PC-9 (cell line): ENCODE data around the gene HCRTR2. TPM values are rescaled to one million over a fixed set of nuclear protein-coding genes. Genes with fewer than 3 reads are reported as not detected.
A peak's percentile ranks its signal among the peaks of the same experiment; 100 is the strongest.

ENCODE experiments used
- BruUV-seq: library from RNA; stranded (reverse); fragments of 400-500 nt; replicated peaks from 2 replicates; lab custom pipeline; 2021; lab: Mats Ljungman, UMichigan
- CTCF ChIA-PET: fragments of 300-600 bp; sonication (Branson Sonifier 250); formaldehyde crosslinking; loops from one replicate; lab custom pipeline; 2022; ENCODE audit warnings: antibody characterized with exemption; lab: Charles Lee
- POLR2A ChIA-PET: fragments of 300-600 bp; sonication (Branson Sonifier 250); formaldehyde crosslinking; loops from one replicate; lab custom pipeline; 2022; ENCODE audit warnings: antibody characterized with exemption; ENCODE audit not compliant: unreplicated experiment; lab: Charles Lee
- DNase-seq, 2 experiments: peaks; one replicate each; pipeline versions ENCODE4 v3.0.0 to v3.0.0-alpha.2; 2015 to 2022; ENCODE audit warnings: mixed read lengths in 1 of 2
- H2AFZ ChIP-seq: fragments of 200-600 bp; sonication (generic); 2 replicates; pipeline ENCODE4 v1.8.1; 2017; ENCODE audit warnings: antibody characterized with exemption
- H3F3A ChIP-seq: fragments of 200-600 bp; sonication (generic); 2 replicates; pipeline ENCODE4 v1.8.1; 2017; ENCODE audit warnings: antibody characterized with exemption, mild to moderate bottlenecking, low read depth; ENCODE audit not compliant: insufficient read depth
- H3K27ac ChIP-seq: fragments of 200-600 bp; sonication (generic); 2 replicates; pipeline ENCODE4 v1.6.1; 2016; ENCODE audit warnings: mixed run types
- H3K27me3 ChIP-seq: fragments of 200-600 bp; sonication (generic); 2 replicates; pipeline ENCODE4 v1.6.1; 2016; ENCODE audit warnings: low read depth, mixed run types; ENCODE audit not compliant: insufficient read depth
- H3K36me3 ChIP-seq: fragments of 200-600 bp; sonication (generic); 2 replicates; pipeline ENCODE4 v1.6.1; 2016; ENCODE audit warnings: low read depth, mixed run types
- H3K4me1 ChIP-seq: fragments of 200-600 bp; sonication (generic); replicated peaks from 2 replicates; pipeline ENCODE4 v1.6.1; 2016; ENCODE audit warnings: mixed run types; ENCODE audit not compliant: insufficient read depth
- H3K4me2 ChIP-seq: fragments of 200-600 bp; sonication (generic); 2 replicates; pipeline ENCODE4 v1.6.1; 2017; ENCODE audit warnings: mixed run types
- H3K4me3 ChIP-seq: fragments of 200-600 bp; sonication (generic); 2 replicates; pipeline ENCODE4 v1.6.1; 2016; ENCODE audit warnings: mixed run types
- H3K79me2 ChIP-seq: fragments of 200-600 bp; sonication (generic); 2 replicates; pipeline ENCODE4 v1.6.1; 2017; ENCODE audit warnings: low read depth, mixed run types
- H3K9me2 ChIP-seq: fragments of 200-600 bp; sonication (generic); 2 replicates; pipeline ENCODE4 v1.8.1; 2017; ENCODE audit warnings: mild to moderate bottlenecking; ENCODE audit not compliant: insufficient read depth
- H3K9me3 ChIP-seq: fragments of 200-600 bp; sonication (generic); 2 replicates; pipeline ENCODE4 v1.8.1; 2016; ENCODE audit warnings: low read depth; ENCODE audit not compliant: insufficient read depth
- H4K20me1 ChIP-seq: fragments of 200-600 bp; sonication (generic); 2 replicates; pipeline ENCODE4 v1.8.1; 2017; ENCODE audit not compliant: insufficient read depth
- EZH2 ChIP-seq: fragments of 200-600 bp; sonication (generic); IDR thresholded peaks from 2 replicates; pipeline ENCODE4 v1.8.0; 2017; ENCODE audit warnings: antibody characterized with exemption, low read depth
- intact Hi-C: fragments of 100-400 bp; cut with micrococcal nuclease; formaldehyde crosslinking; loops from one replicate; pipeline ENCODE4 v1.10.0; 2022; ENCODE audit not compliant: unreplicated experiment
- total RNA-seq: library from RNA; stranded (reverse); gene quantifications from 2 replicates; pipeline ENCODE4 v1.2.3, GENCODE V29; 2021
- TF ChIP-seq, protein P1 (sequence below): fragments of 200-600 bp; sonication (generic); conservative IDR thresholded peaks from 2 replicates; pipeline ENCODE4 v1.6.1; 2017; ENCODE audit warnings: mixed run types, antibody characterized with exemption, mild to moderate bottlenecking, moderate library complexity

HCRTR2 gene
- total RNA-seq, 1 experiment from 2014 or later, result not detected

DNA sequence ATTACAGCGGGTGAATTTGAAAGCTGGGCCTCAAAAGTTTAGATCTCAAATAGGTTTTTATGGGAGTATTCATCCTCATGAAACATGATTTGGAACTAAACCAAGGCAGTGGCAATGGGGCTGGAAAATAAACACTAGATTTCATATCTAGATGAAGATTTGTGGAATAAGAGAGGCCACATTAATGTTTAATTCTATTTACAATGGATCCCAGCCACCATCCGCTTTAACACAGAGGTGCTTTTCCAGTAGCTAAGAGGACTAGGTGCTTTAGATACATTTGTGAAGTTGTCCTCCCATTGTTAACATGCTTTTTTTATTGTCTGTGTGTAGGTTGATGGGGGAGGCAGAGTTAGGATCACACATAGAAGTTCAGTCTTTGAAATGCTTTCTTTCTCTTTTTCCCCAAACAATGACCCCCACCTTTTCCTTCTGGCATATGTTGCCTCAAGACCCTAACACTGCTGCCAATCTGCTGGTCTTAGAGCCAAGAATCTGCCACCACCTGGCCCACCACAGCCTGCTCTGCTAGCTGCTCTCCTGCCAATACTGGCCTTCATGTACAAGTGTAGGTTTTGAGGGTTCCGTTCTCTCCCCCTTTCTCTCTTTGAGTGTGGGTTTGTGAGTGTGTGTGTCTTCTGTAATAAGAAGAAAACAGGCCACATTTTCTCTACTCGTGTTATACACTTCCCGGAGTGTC is 125.1 kb downstream of the HCRTR2 start:
- Histone ChIP-seq H3K4me3 (no peak overlapping the region), H3K9me3 (no peaks in the 10 kb centered on the region), H3F3A (no peaks in the 10 kb centered on the region), H4K20me1 (no peaks in the 10 kb centered on the region), H3K36me3 (no peaks in the 10 kb centered on the region), H3K27ac (no peak overlapping the region), H3K9me2 (no peaks in the 10 kb centered on the region), H3K27me3 (no peaks in the 10 kb centered on the region), H3K79me2 (no peaks in the 10 kb centered on the region), H3K4me1 (no peaks in the 10 kb centered on the region), H3K4me2 (no peak overlapping the region), H2AFZ (no peak overlapping the region; the same call in 1 of the 2 replicates)
- intact Hi-C loops, result no loop called here
- no peak for TF ChIP-seq EZH2
- TF ChIP-seq, protein P1, sequence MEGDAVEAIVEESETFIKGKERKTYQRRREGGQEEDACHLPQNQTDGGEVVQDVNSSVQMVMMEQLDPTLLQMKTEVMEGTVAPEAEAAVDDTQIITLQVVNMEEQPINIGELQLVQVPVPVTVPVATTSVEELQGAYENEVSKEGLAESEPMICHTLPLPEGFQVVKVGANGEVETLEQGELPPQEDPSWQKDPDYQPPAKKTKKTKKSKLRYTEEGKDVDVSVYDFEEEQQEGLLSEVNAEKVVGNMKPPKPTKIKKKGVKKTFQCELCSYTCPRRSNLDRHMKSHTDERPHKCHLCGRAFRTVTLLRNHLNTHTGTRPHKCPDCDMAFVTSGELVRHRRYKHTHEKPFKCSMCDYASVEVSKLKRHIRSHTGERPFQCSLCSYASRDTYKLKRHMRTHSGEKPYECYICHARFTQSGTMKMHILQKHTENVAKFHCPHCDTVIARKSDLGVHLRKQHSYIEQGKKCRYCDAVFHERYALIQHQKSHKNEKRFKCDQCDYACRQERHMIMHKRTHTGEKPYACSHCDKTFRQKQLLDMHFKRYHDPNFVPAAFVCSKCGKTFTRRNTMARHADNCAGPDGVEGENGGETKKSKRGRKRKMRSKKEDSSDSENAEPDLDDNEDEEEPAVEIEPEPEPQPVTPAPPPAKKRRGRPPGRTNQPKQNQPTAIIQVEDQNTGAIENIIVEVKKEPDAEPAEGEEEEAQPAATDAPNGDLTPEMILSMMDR, result no peak
- POLR2A ChIA-PET, result no interaction called here
- CTCF ChIA-PET, result no interaction called here
- BruUV-seq, result no TSS peak
- no peak for DNase-seq

DNA sequence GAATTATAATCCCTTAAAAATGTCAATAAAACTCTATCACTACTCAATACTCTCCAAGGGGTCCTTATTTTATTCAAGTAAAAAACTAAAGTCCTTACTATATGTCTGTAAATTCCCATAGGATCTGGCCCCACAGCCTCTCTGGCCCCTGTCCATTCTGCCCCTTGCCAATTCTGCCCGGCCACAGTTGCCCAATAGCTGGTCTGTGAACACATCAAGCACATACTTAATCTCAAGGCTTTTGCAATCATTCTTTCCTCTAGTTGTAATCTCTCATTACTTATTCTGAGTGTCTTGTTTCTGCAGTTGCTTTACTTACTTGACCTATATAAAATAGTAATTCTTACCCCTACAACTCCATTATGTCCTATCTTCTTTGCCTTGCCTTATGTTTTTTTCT is 130.4 kb downstream of the HCRTR2 start:
- H3K9me2 ChIP-seq, result no peaks in the 10 kb centered on the region; the same call in 1 of the 2 replicates
- intact Hi-C loops, result no loop called here
- ChIA-PET CTCF (no interaction called here), POLR2A (no interaction called here)
- no TSS peak for BruUV-seq
- no peak overlapping the region for H2AFZ ChIP-seq
- no peaks in the 10 kb centered on the region for H3K36me3 ChIP-seq
- H3K79me2 ChIP-seq, result no peaks in the 10 kb centered on the region
- no peaks in the 10 kb centered on the region for H3K27me3 ChIP-seq
- no peaks in the 10 kb centered on the region for H4K20me1 ChIP-seq
- no peak overlapping the region for H3K4me3 ChIP-seq
- H3F3A ChIP-seq, result no peaks in the 10 kb centered on the region
- no peaks in the 10 kb centered on the region for H3K4me1 ChIP-seq
- H3K9me3 ChIP-seq, result no peaks in the 10 kb centered on the region
- no peak for DNase-seq
- no peak for TF ChIP-seq EZH2
- TF ChIP-seq, protein P1, result no peak
- H3K4me2 ChIP-seq, result no peak overlapping the region
- no peak overlapping the region for H3K27ac ChIP-seq

DNA sequence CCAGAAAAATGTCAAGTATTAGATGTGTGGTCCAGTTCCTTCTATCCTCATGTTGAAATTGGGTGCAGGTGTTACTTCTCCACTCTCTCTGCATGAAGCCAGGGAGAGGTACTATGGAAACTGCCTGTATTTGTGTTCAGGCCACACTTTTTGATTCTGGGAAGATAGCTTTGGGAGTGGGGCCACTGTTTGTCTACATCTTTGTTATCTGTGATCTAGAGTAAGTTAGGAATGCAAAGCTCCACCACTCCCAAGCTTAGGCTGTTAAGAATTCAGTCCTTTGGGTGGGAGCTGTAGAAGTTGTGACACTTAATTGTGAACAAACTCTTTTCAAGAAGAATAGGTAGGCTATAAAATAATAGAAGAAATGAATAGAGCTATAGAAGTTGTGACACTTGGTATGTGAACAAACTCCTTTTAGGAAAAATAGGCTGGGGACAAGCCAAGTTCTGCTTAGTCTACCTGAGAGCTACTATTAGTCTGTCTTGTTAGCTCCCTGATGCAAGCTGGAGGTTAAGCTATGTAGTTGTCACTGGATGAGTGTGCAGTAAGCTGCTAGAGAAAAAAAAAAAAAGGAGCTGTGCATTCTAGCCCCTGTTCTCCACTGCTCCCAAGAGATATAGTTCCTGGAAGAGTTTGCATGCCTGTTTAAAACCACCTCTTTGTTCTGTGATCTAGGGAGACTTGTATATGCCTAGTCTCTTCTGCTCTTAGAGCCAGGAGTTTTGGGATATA is 145.8 kb downstream of the HCRTR2 start:
- Histone ChIP-seq H3K36me3 (no peaks in the 10 kb centered on the region), H3K27ac (no peak overlapping the region), H4K20me1 (no peaks in the 10 kb centered on the region), H3K27me3 (no peaks in the 10 kb centered on the region), H3F3A (no peaks in the 10 kb centered on the region), H2AFZ (no peak overlapping the region), H3K9me3 (no peaks in the 10 kb centered on the region), H3K79me2 (no peaks in the 10 kb centered on the region), H3K4me1 (no peaks in the 10 kb centered on the region), H3K9me2 (no peaks in the 10 kb centered on the region), H3K4me2 (no peak overlapping the region), H3K4me3 (no peak overlapping the region)
- BruUV-seq, result no TSS peak
- ChIA-PET POLR2A (interaction anchor here (0.6 to 0.7 kb wide), 4 partner anchors 127 to 1801 kb away, joined by 3 to 5 read pairs (median 4); no protein-coding TSS in a partner anchor), CTCF (no interaction called here)
- peak in 1 of 2 experiments; percentile 16 for DNase-seq
- no peak for TF ChIP-seq EZH2
- TF ChIP-seq, protein P1, result no peak
- intact Hi-C loops, result no loop called here
